Stimulated activated CD8-positive, alpha-beta memory T cell treated with anti-CD3 and anti-CD28 coated beads, Interleukin-2, amount 100 ng/mL, for 48 hours (primary cell): ENCODE results near the gene ZDHHC7.

Experiments used
- DNase-seq, 2 donors: peaks; one replicate each; pipeline ENCODE4 v3.0.0-alpha.2; 2020; ENCODE audit warnings: low read depth in 2 of 2

ZDHHC7 gene

DNA sequence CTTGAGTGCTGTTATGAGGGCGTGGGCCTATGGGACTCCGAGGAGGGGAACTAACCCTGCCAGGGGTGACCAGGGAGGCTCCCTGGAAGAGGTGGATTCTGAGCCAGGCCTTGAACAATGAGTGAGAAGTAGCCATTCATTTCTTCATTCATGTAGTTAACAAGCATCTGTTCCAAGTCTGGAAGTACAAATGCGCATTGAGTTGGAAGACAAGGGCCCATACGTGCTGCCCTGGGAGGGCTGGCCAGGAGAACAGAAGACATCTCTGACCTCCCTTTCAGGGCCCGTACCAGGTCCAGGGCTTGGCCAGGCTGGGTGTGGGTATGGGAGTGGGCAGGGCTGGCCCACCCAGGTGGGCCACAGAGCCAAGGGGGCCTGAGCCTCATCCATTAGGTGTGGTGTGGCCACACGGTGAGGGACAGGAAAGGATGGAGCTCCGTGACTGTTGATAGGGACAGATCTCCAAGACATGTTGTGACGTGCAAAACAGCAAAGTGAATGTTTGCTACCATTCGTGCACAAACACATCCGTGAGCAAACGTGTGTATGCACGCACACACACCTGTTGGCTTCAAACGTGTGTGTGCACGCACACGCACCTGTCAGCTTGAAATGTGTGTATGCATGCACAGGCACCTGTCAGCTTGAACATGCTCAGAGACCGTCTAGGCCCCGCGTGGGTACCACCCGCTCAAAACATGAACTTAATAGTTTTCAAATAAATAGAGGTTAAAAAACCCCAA is 46.8 kb downstream of the ZDHHC7 start:
- no peak for DNase-seq

DNA sequence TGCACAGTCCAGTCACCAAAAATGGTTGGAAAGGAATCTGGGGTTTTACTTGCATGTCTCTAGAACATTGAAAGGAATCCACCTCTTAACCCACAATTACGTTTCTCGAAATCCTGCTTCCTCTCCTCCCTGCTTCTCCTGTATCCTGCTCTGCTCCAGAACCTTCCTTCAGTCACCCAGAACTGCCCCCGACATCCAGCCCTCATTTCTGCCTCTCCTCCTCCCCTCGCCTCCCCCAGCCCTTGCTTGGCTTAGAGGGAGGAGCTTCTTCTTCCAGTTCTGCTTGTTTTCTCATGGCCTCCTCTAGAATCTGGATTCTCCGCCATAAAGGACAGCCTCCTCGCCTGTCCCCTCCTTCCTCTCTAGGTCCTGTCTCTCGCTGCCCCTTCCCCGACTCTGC is 48.3 kb downstream of the ZDHHC7 start:
- DNase-seq: no peak

DNA sequence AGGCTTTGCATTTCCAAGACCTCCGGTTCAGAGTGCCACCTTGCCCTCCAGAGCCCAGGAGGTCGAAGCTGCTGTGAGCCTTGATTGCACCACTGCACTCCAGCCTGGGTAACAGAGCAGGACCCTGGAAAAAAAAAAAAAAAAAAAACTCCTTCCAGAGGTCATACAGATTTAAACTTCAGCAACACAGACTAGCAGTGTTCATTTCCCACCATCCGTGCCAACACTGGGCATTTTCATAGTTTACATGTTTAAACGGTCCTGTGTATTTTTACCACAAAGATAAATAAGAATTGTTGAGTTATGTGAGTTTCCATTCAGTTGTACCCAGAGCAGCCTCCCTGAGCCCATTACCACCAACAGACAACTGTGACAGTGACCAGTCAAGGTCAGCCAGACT is 50.4 kb downstream of the ZDHHC7 start:
- DNase-seq: no peak

DNA sequence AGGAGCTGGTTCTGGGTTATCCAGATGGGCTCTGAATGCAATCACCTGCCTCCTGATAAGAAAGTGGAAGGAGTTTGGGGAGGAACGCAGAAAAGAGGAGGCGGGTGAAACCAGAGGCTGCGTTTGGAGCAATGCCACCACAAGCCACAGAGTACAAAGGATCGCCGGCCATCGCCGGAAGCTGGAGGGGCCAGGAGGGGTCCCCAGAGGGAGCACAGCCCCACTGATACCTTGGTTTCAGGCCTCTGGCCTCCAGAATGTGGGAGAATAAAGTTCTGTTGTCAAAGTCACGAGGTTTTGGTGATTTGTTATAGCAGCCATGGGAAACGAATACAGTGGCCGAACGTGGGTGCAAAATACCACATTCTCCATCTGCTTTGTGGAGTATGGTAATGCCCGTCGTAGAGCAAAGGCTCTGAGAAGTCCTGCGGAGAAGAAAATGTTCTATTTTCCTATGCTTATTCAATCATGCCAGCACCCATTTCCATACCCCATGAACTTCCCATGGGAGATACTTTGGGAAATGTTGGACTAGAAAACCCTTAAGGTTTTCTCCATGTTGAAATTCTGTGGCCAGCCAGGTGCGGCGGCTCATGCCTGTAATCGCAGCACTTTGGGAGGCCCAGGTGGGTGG is 51.4 kb downstream of the ZDHHC7 start:
- DNase-seq: no peak

GRCh38 chr16:84959045-84959576 is 52.2 kb downstream of the ZDHHC7 start:
- no peak for DNase-seq

DNA sequence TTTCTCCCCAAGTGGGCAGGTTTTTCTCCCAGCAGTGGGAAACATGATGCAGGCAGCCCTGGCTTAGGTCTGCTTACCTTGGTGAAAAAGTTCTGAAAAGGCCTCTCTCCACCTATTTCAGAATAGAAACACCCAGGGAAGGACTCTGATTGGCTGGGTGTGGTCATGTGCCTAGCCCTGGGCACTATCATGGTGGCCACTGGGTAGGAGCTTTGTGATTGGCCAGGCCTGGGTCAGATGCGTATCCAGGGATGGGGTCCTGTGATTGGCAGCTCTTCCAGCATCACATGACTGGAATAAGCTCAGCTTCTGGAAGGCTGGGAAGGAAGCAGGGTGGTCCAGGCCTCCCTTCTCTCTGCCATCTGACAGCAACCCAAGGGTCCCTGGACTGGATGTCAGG is 53.5 kb downstream of the ZDHHC7 start:
- no peak for DNase-seq

GRCh38 chr16:84957192-84957591 is 54.1 kb downstream of the ZDHHC7 start:
- no peak for DNase-seq

- no peak for DNase-seq
These were observed 55.9 kb downstream of the ZDHHC7 start for GRCh38 chr16:84955427-84955826.

GRCh38 chr16:84953190-84953746 is 58.1 kb downstream of the ZDHHC7 start:
- no peak for DNase-seq

- DNase-seq: peak; percentile 15 to 47
These were observed 58.8 kb downstream of the ZDHHC7 start for GRCh38 chr16:84952335-84953189.

GRCh38 chr16:84950906-84951305 is 60.4 kb downstream of the ZDHHC7 start:
- no peak for DNase-seq

DNA sequence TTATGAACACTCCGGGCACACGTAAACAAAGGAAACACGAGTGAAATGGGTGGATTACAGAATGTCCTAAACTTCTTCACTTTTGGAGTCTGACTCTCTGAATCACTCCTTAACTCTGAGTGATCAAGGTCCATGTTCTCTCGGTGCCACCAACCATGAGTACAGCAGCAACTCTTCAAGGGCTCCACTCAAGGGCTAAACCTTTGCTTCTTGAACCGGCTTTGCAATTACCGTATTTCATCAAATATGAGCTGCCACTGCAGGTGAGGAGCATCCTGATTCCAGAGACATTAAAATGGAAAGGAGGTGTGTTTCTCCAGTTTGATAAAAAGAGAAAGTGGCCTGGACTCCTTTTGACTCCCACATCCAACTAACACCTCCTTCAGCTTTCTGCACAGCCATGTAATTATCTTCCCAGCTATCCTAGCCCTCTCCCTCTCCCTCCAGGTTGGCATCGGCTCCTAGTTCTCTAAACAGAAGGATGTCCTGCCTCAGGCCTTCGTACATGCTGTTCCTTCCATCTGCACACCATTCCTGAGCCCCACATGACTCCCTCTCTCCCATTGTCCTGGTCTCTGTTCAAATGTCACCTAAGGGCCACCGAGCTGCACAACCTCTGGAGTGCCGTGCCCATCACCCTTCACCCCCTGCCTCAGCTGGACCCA is 61.4 kb downstream of the ZDHHC7 start:
- DNase-seq: no peak

DNA sequence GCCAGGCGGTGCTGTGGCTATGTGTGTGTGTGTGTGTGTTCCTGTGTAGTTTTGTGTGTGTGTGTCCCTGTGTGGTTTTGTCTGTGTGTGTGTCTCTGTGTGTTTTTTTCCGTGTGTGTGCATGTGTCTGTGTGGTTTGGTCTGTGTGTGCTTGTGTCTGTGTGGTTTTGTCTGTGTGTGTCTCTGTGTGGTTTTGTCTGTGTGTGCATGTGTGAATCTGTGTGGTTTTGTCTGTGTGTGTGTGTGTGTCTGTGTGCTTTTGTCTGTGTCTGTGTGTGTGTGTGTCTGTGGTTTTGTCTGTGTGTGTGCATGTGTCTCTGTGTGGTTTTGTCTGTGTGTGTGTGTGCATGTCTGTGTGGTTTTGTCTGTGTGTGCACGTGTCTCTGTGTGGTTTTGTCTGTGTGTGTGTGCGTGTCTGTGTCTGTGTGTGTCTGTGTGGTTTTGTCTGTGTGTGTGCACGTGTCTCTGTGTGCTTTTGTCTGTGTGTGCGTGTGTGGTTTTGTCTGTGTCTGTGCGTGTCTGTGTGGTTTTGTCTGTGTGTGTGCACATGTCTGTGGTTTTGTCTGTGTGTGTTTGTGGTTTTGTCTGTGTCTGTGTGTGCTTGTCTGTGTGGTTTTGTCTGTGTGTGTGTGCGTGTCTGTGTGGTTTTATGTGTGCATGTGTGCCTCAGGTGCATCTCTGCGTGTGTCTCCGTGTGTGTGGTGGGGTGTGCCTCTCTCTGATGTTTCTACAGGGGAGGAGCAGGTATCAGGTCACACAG is 62.3 kb downstream of the ZDHHC7 start:
- DNase-seq: no peak

DNA sequence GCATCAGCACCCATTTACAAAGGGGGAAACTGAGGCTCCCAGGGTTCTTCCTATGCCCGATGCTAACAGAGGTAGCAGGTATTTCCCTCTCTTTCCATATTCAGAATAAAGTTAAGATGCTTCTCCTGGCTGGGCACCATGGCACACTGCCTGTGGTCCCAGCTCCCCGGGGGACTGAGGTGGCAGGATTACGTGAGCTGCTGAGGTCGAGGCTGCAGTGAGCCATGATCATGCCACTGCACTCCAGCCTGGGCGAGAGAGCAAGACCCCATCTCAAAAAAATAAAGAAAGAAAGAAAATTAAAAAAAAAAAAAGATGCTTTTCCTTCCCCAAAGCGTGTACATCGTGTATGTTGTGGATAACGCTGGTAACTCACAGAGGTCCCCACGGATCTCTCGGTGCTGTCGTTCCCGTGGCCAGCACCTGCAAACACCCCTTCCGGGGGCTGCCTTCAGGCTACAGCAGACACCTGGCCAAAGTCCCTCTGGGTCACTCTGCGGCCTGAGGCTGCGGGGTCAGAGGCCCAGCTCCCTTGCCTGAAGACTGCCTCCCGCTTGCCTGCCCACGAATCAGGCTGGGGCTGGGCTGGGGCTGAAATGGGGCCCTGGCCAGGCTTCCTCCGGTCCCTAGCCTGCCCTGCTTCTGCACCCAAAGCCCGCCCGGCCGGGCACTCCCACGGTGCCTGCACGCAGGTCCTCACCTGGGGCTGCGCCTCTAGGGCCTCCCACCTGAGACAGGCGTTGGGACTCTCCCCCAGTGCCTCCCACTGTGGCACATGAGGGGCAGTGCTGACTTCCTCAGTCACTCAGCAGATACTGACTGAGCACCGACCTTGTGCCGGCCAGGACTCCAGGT is 63.1 kb downstream of the ZDHHC7 start:
- DNase-seq: no peak

DNA sequence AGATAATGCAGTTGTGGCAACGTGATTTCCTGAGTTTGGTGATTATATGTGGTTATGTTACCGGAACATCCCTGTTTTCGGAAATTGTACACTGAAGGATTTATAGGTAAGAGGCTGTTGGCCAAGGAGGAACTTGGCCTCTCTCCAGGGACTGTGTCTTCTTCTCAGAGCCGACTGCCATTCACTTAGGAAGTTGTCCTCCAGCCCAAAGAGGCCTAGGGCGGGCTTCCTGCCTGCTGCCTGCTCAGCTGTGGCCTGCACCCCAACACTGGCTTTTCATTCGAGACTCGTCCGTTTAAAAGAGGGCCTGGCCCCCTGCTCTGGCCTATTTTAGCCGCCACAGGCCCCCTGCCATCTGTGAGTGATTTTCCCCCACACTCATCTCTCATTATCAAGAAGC is 64.3 kb downstream of the ZDHHC7 start:
- no peak for DNase-seq

GRCh38 chr16:84943620-84944019 is 67.7 kb downstream of the ZDHHC7 start:
- DNase-seq: no peak

- DNase-seq: no peak
These were observed 68.5 kb downstream of the ZDHHC7 start for GRCh38 chr16:84942786-84943185.

DNA sequence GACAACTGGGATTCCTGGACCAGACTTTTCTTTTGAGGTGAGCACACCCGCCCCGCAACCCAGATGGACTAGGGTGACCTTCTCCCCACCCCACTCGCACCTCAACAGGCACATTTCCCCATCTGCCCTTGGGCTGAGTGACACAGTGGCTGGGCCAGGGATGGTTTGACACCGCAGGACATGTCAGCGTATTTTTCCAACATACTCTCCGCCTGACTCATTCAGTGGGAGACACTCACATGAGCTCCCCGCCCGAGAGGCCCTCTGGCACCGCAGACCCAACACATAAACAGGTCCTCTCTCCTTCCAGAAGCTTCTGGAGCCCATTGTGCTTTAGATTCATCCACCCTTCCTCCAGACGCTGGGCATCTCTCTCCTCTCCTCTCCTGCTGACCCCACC is 69.4 kb downstream of the ZDHHC7 start:
- no peak for DNase-seq

- DNase-seq: no peak
These were observed 70.4 kb downstream of the ZDHHC7 start for GRCh38 chr16:84940670-84941551.
